CD14-positive monocyte (primary cell): Measurements from ENCODE around the gene TEX51. TPM values are rescaled to one million over a fixed set of nuclear protein-coding genes. Genes with fewer than 3 reads are reported as not detected.

Experiments used
- DNase-seq, 3 donors: peaks; one replicate each; pipeline ENCODE4 v3.0.0-alpha.2; 2011 to 2022
- H2AFZ ChIP-seq: 2 replicates; pipeline ENCODE4 v1.6.0; 2012; ENCODE audit warnings: mild to moderate bottlenecking, low read depth, low read length, inconsistent platforms; ENCODE audit not compliant: insufficient read depth, poor library complexity, severe bottlenecking
- H3K27ac ChIP-seq, 2 donors: 1 replicate in 1 of 2; 2 replicates in 1 of 2; pipeline ENCODE4 v1.5.1; 2012 to 2013; ENCODE audit warnings: low read length in 2 of 2, control low read depth in 1 of 2, inconsistent platforms in 1 of 2, low read depth in 1 of 2, mild to moderate bottlenecking in 1 of 2
- H3K27me3 ChIP-seq, 2 donors: one replicate each; pipeline versions ENCODE4 v1.6.0 to v1.6.1; 2011 to 2013; ENCODE audit warnings: low read length in 2 of 2; ENCODE audit not compliant: control insufficient read depth in 2 of 2, insufficient read depth in 2 of 2
- H3K36me3 ChIP-seq, 2 donors: replicated peaks in 1 of 2; 1 replicate in 1 of 2; 2 replicates in 1 of 2; pipeline versions ENCODE4 v1.5.1 to v1.6.1; 2012 to 2013; ENCODE audit warnings: low read length in 2 of 2, control low read depth in 1 of 2, inconsistent platforms in 1 of 2, mild to moderate bottlenecking in 1 of 2; ENCODE audit not compliant: insufficient read depth in 2 of 2, control insufficient read depth in 1 of 2
- H3K4me1 ChIP-seq, 2 donors: 1 replicate in 1 of 2; 2 replicates in 1 of 2; pipeline versions ENCODE4 v1.5.1 to v1.6.1; 2012 to 2013; ENCODE audit warnings: low read length in 2 of 2, control low read depth in 1 of 2, inconsistent platforms in 1 of 2, mild to moderate bottlenecking in 1 of 2, moderate library complexity in 1 of 2; ENCODE audit not compliant: insufficient read depth in 2 of 2, control insufficient read depth in 1 of 2
- H3K4me2 ChIP-seq: replicated peaks from 2 replicates; pipeline ENCODE3; 2012; ENCODE audit warnings: low read length, moderate library complexity, mild to moderate bottlenecking; ENCODE audit not compliant: poor library complexity, severe bottlenecking; ENCODE audit errors: extremely low read depth
- H3K4me3 ChIP-seq, 3 experiments: fragments of 200-600 bp in 1 of 3; sonication (generic) in 1 of 3; replicated peaks in 1 of 3; 1 replicate in 2 of 3; 2 replicates in 1 of 3; pipeline ENCODE4 v1.5.1; 2011 to 2013; ENCODE audit warnings: low read length in 3 of 3, mild to moderate bottlenecking in 3 of 3, control low read depth in 2 of 3, low read depth in 2 of 3, inconsistent platforms in 1 of 3, moderate library complexity in 1 of 3
- H3K79me2 ChIP-seq: 2 replicates; pipeline ENCODE4 v1.6.0; 2012; ENCODE audit warnings: mild to moderate bottlenecking, control low read depth, inconsistent platforms, low read length, moderate library complexity; ENCODE audit not compliant: insufficient read depth
- H3K9ac ChIP-seq: 2 replicates; pipeline ENCODE4 v1.6.0; 2017; ENCODE audit warnings: low read length, mild to moderate bottlenecking; ENCODE audit not compliant: insufficient read depth, poor library complexity, severe bottlenecking
- H3K9me3 ChIP-seq, 2 donors: replicated peaks in 1 of 2; 1 replicate in 1 of 2; 2 replicates in 1 of 2; pipeline versions ENCODE4 v1.5.1 to v1.6.1; 2012 to 2013; ENCODE audit warnings: low read length in 2 of 2, control low read depth in 1 of 2; ENCODE audit not compliant: control insufficient read depth in 1 of 2, insufficient read depth in 1 of 2
- H4K20me1 ChIP-seq: 2 replicates; pipeline ENCODE4 v1.6.0; 2012; ENCODE audit warnings: mild to moderate bottlenecking, low read length, control low read depth, moderate library complexity; ENCODE audit not compliant: insufficient read depth
- H3K27ac Mint-ChIP-seq, 7 donors: one replicate each; pipeline ENCODE4 v1.8.0; 2020; ENCODE audit warnings: mild to moderate bottlenecking in 7 of 7, mixed read lengths in 7 of 7, moderate library complexity in 6 of 7, inconsistent platforms in 2 of 7
- H3K27me3 Mint-ChIP-seq, 3 donors: one replicate each; pipeline ENCODE4 v1.8.0; 2021 to 2022; ENCODE audit warnings: low read depth in 3 of 3, mild to moderate bottlenecking in 3 of 3, mixed read lengths in 3 of 3, moderate library complexity in 3 of 3, inconsistent platforms in 1 of 3
- H3K36me3 Mint-ChIP-seq, 2 donors: one replicate each; pipeline ENCODE4 v1.8.0; 2020; ENCODE audit warnings: mixed read lengths in 2 of 2, inconsistent platforms in 1 of 2, mild to moderate bottlenecking in 1 of 2
- H3K4me1 Mint-ChIP-seq: one replicate; pipeline ENCODE4 v1.8.0; 2020; ENCODE audit warnings: mild to moderate bottlenecking, mixed read lengths
- H3K4me3 Mint-ChIP-seq, 2 donors: one replicate each; pipeline ENCODE4 v1.8.0; 2020; ENCODE audit warnings: mild to moderate bottlenecking in 2 of 2, mixed read lengths in 2 of 2, moderate library complexity in 1 of 2
- H3K9me3 Mint-ChIP-seq, 7 donors: one replicate each; pipeline ENCODE4 v1.8.0; 2020 to 2022; ENCODE audit warnings: mixed read lengths in 7 of 7, mild to moderate bottlenecking in 6 of 7, moderate library complexity in 6 of 7, inconsistent platforms in 2 of 7
- CTCF ChIP-seq: fragments of 200-600 bp; IDR thresholded peaks from one replicate; pipeline ENCODE4 v1.8.0; 2022; ENCODE audit warnings: antibody characterized with exemption, mild to moderate bottlenecking
- WGBS: methylation state at CpG from one replicate; pipeline ENCODE4 v1.1.5; 2013; ENCODE audit warnings: missing lambda C conversion rate; ENCODE audit not compliant: insufficient coverage; 5-methylcytosine and 5-hydroxymethylcytosine counted together
- intact Hi-C, 2 donors: fragments of 100-400 bp; cut with micrococcal nuclease; formaldehyde crosslinking; loops; one replicate each; pipeline versions ENCODE4 v1.15.0 to v1.15.1; 2023
- polyA plus RNA-seq, 3 donors: library from polyadenylated mRNA; depleted of rRNA in 1 of 3; unstranded in 2 of 3; stranded (reverse) in 1 of 3; fragments of 300-500 nt in 2 of 3; fragments of >200 nt in 1 of 3; fragmentation: Illumina TruSeq in 2 of 3; gene quantifications; 1 replicate in 2 of 3; 2 replicates in 1 of 3; pipeline ENCODE4 v1.2.3, GENCODE V29; 2012 to 2021

TEX51 gene
- polyA plus RNA-seq, 3 donors: not detected

GRCh38 chr2:126877861-126878565 lies 20.7 kb upstream of the TEX51 start:
- Histone ChIP-seq H3K4me2 (no peak overlapping the region), H3K4me3 (no peak overlapping the region), H3K4me1 (peaks cover 8 to 14% of the 10 kb centered on the region in 2 donors), H3K27ac (no peak overlapping the region), H3K9ac (no peak overlapping the region), H3K27me3 (no peaks in the 10 kb centered on the region), H2AFZ (no peak overlapping the region), H3K36me3 (no peaks in the 10 kb centered on the region), H4K20me1 (no peaks in the 10 kb centered on the region), H3K9me3 (peaks cover 23 to 26% of the 10 kb centered on the region in 2 donors), H3K79me2 (no peaks in the 10 kb centered on the region)
- DNase-seq: no peak
- peaks cover 19 to 30% (median 27%) of the 10 kb centered on the region in 7 donors for H3K9me3 Mint-ChIP-seq
- H3K27ac Mint-ChIP-seq: no peak overlapping the region
- H3K36me3 Mint-ChIP-seq: peaks cover 0 to 3% of the 10 kb centered on the region in 2 donors
- intact Hi-C loops: no loop called here
- TF ChIP-seq CTCF: no peak
- whole genome bisulfite sequencing: 93% methylated on average over 13 of the region's 25 CpGs
- H3K27me3 Mint-ChIP-seq: peaks cover 1 to 2% (median 2%) of the 10 kb centered on the region in 3 donors
- H3K4me1 Mint-ChIP-seq: no peaks in the 10 kb centered on the region
- H3K4me3 Mint-ChIP-seq: no peak overlapping the region

GRCh38 chr2:126878601-126879000 lies 20.1 kb upstream of the TEX51 start:
- no peaks in the 10 kb centered on the region for H3K27me3 ChIP-seq
- Mint-ChIP-seq H3K27ac (no peak overlapping the region), H3K4me1 (no peaks in the 10 kb centered on the region), H3K4me3 (no peak overlapping the region), H3K36me3 (peaks cover 0 to 3% of the 10 kb centered on the region in 2 donors), H3K27me3 (peaks cover 1 to 2% (median 2%) of the 10 kb centered on the region in 3 donors), H3K9me3 (peaks cover 17 to 29% (median 26%) of the 10 kb centered on the region in 7 donors)
- intact Hi-C loops: no loop called here
- TF ChIP-seq CTCF: no peak
- no peak for DNase-seq
- peaks cover 8 to 14% of the 10 kb centered on the region in 2 donors for H3K4me1 ChIP-seq
- no peaks in the 10 kb centered on the region for H3K36me3 ChIP-seq
- no peak overlapping the region for H3K4me2 ChIP-seq
- H3K9me3 ChIP-seq: peaks cover 23 to 26% of the 10 kb centered on the region in 2 donors
- 92% methylated on average over 4 of the region's 7 CpGs for WGBS
- H3K9ac ChIP-seq: no peak overlapping the region
- no peak overlapping the region for H3K4me3 ChIP-seq
- H3K79me2 ChIP-seq: no peaks in the 10 kb centered on the region
- H4K20me1 ChIP-seq: no peaks in the 10 kb centered on the region
- H2AFZ ChIP-seq: no peak overlapping the region
- no peak overlapping the region for H3K27ac ChIP-seq
